GM21390 (cell line): Measurements from ENCODE around the gene BLOC1S5.
A peak's percentile ranks its signal among the peaks of the same experiment; 100 is the strongest.

Experiments used
- ATAC-seq: cut with Tn5 transposase; IDR thresholded peaks from one replicate; pipeline ENCODE4 v1.9.1; 2021; ENCODE audit not compliant: unreplicated experiment

The BLOC1S5 gene

GRCh38 chr6:8082572-8082953 lies 18.4 kb upstream of the BLOC1S5 start:
- ATAC-seq, result no peak

- no peak for ATAC-seq
Observed at GRCh38 chr6:8080362-8081151, 16.4 kb upstream of the BLOC1S5 start.

GRCh38 chr6:8079126-8079525 lies 14.9 kb upstream of the BLOC1S5 start:
- ATAC-seq, result no peak

GRCh38 chr6:8077991-8078390 lies 13.8 kb upstream of the BLOC1S5 start:
- no peak for ATAC-seq

GRCh38 chr6:8075704-8076103 lies 11.5 kb upstream of the BLOC1S5 start:
- ATAC-seq, result no peak

- no peak for ATAC-seq
Observed at GRCh38 chr6:8075185-8075584, 11.0 kb upstream of the BLOC1S5 start.

GRCh38 chr6:8074213-8074612 lies 10.0 kb upstream of the BLOC1S5 start:
- no peak for ATAC-seq

GRCh38 chr6:8073758-8074157 lies 9.6 kb upstream of the BLOC1S5 start:
- ATAC-seq, result no peak

- ATAC-seq, result no peak
Observed at GRCh38 chr6:8070718-8071117, 6.5 kb upstream of the BLOC1S5 start.

- ATAC-seq, result no peak
Observed at GRCh38 chr6:8069631-8070284, 5.6 kb upstream of the BLOC1S5 start.

GRCh38 chr6:8069151-8069550 lies 5.0 kb upstream of the BLOC1S5 start:
- no peak for ATAC-seq

GRCh38 chr6:8066108-8066507 lies 1.9 kb upstream of the BLOC1S5 start:
- no peak for ATAC-seq

GRCh38 chr6:8065519-8065911 lies 1.3 kb upstream of the BLOC1S5 start:
- ATAC-seq, result peak; percentile 38

GRCh38 chr6:8064638-8065518 lies 689 bp upstream of the BLOC1S5 start:
- ATAC-seq, result no peak

GRCh38 chr6:8061736-8062135 lies 2.5 kb downstream of the BLOC1S5 start:
- ATAC-seq, result no peak

- ATAC-seq, result no peak
Observed at GRCh38 chr6:8060346-8060745, 3.8 kb downstream of the BLOC1S5 start.

- no peak for ATAC-seq
Observed at GRCh38 chr6:8059129-8059528, 5.1 kb downstream of the BLOC1S5 start.

GRCh38 chr6:8057793-8058192 lies 6.4 kb downstream of the BLOC1S5 start:
- ATAC-seq, result no peak

- no peak for ATAC-seq
Observed at GRCh38 chr6:8057263-8057662, 6.9 kb downstream of the BLOC1S5 start.

GRCh38 chr6:8054276-8054675 lies 9.9 kb downstream of the BLOC1S5 start:
- ATAC-seq, result no peak

GRCh38 chr6:8047541-8048292 lies 16.5 kb downstream of the BLOC1S5 start:
- no peak for ATAC-seq
